PC-3 (cell line): Measurements from ENCODE around the gene IRF2BP1.

Experiments
- CTCF ChIP-seq: fragments of 300-600 bp; sonication (generic); conservative IDR thresholded peaks from 2 replicates; pipeline ENCODE4 v1.5.1; 2017; ENCODE audit warnings: antibody characterized with exemption, low read depth, mild to moderate bottlenecking, low read length
- EZH2 ChIP-seq: fragments of 300-600 bp; sonication (generic); IDR thresholded peaks from one replicate; pipeline ENCODE4 v1.6.1; 2017; ENCODE audit warnings: antibody characterized with exemption, mild to moderate bottlenecking, low read length; ENCODE audit not compliant: unreplicated experiment
- EZH2phosphoT487 ChIP-seq: fragments of 300-600 bp; sonication (generic); IDR thresholded peaks from 2 replicates; pipeline ENCODE4 v1.6.1; 2018; ENCODE audit warnings: mild to moderate bottlenecking, antibody characterized with exemption, low read length, borderline replicate concordance

- no peak for TF ChIP-seq CTCF
- TF ChIP-seq EZH2: no peak
- no peak for TF ChIP-seq EZH2phosphoT487
These were observed 13.3 kb upstream of the IRF2BP1 start for GRCh38 chr19:45899253-45899652.
